ENCODE results near the gene ASCL5.

The ASCL5 gene

DNA sequence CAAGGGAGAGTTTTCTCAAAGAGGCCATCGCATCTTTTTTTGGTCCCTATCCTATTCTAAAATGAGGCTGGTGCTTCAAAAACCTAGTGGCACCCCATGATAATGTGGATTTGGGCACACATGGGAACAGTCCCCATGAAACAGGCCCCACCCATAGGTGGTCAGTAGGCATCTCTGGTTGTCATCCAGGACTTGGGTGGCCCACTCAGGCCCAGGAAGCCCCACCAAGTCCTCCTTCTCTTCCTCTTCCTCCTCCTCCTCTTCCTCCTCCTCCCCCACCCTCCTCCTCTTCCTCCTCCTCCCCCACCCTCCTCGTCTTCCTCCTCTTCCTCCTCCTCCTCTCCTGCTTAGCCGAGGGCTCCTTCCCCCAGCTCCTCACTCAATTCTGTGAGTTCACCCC is 15.3 kb downstream of the ASCL5 start:
- in situ Hi-C loops (cut with MboI; ENCODE audit: low pct_unique_long_range_greater_than_20kb, low sequenced_read_pairs, unreplicated experiment): loop anchor here (10.0 kb wide), 1 partner anchor 147 kb away; no protein-coding TSS in a partner anchor
- DNase-seq (ENCODE audit: low spot score): no peak
- TF ChIP-seq CTCF (IDR thresholded peaks at IDR 0.05; ENCODE audit: extremely low read depth, insufficient read depth, missing control alignments): no peak

DNA sequence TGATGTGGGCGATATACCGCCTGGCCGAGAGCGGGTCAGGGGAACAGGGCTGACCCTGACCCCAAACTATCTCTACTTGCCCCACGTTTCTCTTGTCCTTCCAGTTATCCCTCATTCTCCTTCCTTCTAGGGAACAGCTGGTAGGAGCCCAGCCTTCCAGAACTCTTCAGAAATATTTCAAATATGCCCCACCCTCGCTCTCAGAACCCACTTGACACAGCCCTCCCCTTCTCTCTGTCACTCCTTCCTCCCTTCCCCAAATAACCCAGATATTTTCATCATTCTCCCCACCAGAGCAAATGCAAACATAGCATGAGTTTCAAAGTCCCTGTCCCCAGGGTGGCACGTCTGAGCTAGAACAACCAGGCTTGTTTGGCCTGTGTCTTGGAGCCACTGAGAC is 15.8 kb downstream of the ASCL5 start:
- in situ Hi-C loops (cut with MboI; ENCODE audit: low pct_unique_long_range_greater_than_20kb, low sequenced_read_pairs, unreplicated experiment): loop anchor here (10.0 kb wide), 1 partner anchor 146 kb away; no protein-coding TSS in a partner anchor
- no peak for DNase-seq (ENCODE audit: low spot score)
- no peak for TF ChIP-seq CTCF (IDR thresholded peaks at IDR 0.05; ENCODE audit: extremely low read depth, insufficient read depth, missing control alignments)

DNA sequence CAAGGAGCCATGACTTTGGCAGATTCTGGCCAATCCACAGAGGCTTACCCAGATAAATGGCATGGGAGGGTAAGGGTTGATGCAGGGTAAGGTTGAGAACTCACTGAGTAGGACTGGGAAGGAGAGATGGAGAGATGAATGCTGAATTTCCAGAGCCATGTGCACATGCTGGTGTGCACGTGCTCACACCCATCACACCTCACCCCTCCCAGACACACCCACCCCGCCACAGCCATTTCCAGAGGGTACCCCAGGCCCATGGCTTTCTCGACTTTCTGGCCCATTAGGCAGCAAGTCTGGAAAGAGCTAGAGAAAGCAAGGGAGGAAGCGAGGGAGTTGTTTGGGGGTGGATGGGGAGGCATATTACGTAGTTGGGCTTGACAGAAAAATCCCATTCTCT is 16.4 kb downstream of the ASCL5 start:
- TF ChIP-seq CTCF (IDR thresholded peaks at IDR 0.05; ENCODE audit: extremely low read depth, insufficient read depth, missing control alignments): no peak
- no peak for DNase-seq (ENCODE audit: low spot score)
- in situ Hi-C loops (cut with MboI; ENCODE audit: low pct_unique_long_range_greater_than_20kb, low sequenced_read_pairs, unreplicated experiment): loop anchor here (10.0 kb wide), 1 partner anchor 146 kb away; no protein-coding TSS in a partner anchor

DNA sequence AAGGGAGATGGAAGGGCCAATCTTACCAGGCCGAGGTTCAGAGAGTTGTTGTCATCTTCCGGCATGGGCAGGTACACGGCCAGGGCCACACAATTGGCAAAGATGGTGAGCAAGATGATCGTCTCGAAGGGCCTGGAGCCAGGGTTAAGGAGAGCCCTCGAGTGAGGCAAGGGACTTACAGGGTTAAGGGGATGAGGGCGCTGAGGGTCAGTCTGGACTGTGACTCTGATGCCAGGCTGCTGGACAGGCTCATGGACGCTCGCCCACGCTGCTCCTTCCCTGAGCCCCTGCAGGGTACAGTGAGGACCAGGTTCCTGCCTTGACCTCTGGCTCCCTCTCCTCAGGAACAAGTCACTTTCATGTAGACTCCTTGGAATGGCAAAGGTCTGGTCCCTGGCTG is 16.8 kb downstream of the ASCL5 start:
- in situ Hi-C loops (cut with MboI; ENCODE audit: low pct_unique_long_range_greater_than_20kb, low sequenced_read_pairs, unreplicated experiment): loop anchor here (10.0 kb wide), 1 partner anchor 145 kb away; no protein-coding TSS in a partner anchor
- TF ChIP-seq CTCF (IDR thresholded peaks at IDR 0.05; ENCODE audit: extremely low read depth, insufficient read depth, missing control alignments): no peak
- no peak for DNase-seq (ENCODE audit: low spot score)

GRCh38 chr1:201109651-201110050 is 17.3 kb downstream of the ASCL5 start:
- in situ Hi-C loops (cut with MboI; ENCODE audit: low pct_unique_long_range_greater_than_20kb, low sequenced_read_pairs, unreplicated experiment): loop anchor here (10.0 kb wide), 1 partner anchor 145 kb away; no protein-coding TSS in a partner anchor
- TF ChIP-seq CTCF (IDR thresholded peaks at IDR 0.05; ENCODE audit: extremely low read depth, insufficient read depth, missing control alignments): no peak
- no peak for DNase-seq (ENCODE audit: low spot score)

DNA sequence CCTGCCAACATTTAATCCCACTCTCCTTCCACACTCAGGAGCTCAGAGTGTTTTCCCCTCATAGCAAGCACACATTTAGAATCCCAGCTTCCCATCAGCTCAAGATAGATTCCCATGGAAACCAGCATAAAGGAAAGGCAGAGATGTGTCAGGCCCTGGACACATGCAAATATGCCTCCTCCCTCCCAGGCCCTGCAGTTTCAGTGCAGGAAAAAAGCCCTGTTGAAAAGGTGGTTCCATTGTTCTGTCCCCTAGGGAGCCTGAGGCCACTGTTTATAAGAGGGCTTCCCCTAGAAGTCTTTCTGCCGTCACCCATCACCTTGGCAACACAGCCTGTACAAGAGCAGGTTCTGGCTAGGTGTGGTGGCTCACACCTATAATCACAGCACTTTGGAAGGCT is 18.4 kb downstream of the ASCL5 start:
- no peak for DNase-seq (ENCODE audit: low spot score)
- TF ChIP-seq CTCF (IDR thresholded peaks at IDR 0.05; ENCODE audit: extremely low read depth, insufficient read depth, missing control alignments): no peak
- in situ Hi-C loops (cut with MboI; ENCODE audit: low pct_unique_long_range_greater_than_20kb, low sequenced_read_pairs, unreplicated experiment): no loop called here

- no peak for TF ChIP-seq CTCF (IDR thresholded peaks at IDR 0.05; ENCODE audit: extremely low read depth, insufficient read depth, missing control alignments)
- DNase-seq (ENCODE audit: low spot score): no peak
- in situ Hi-C loops (cut with MboI; ENCODE audit: low pct_unique_long_range_greater_than_20kb, low sequenced_read_pairs, unreplicated experiment): no loop called here
Measured at GRCh38 chr1:201105688-201106087, 21.3 kb downstream of the ASCL5 start.

Measured in GM13977 (cell line).